WI38 (cell line): ENCODE results near the gene SHISA5.

Experiments
- H3K4me3 ChIP-seq: 2 replicates; pipeline ENCODE4 v1.5.1; 2011; ENCODE audit warnings: low read depth, mild to moderate bottlenecking, control low read depth, low read length
- CTCF ChIP-seq: IDR thresholded peaks from 2 replicates; pipeline ENCODE4 v1.5.1; 2012; ENCODE audit warnings: low read depth, mild to moderate bottlenecking, control low read depth, low read length

SHISA5 gene

DNA sequence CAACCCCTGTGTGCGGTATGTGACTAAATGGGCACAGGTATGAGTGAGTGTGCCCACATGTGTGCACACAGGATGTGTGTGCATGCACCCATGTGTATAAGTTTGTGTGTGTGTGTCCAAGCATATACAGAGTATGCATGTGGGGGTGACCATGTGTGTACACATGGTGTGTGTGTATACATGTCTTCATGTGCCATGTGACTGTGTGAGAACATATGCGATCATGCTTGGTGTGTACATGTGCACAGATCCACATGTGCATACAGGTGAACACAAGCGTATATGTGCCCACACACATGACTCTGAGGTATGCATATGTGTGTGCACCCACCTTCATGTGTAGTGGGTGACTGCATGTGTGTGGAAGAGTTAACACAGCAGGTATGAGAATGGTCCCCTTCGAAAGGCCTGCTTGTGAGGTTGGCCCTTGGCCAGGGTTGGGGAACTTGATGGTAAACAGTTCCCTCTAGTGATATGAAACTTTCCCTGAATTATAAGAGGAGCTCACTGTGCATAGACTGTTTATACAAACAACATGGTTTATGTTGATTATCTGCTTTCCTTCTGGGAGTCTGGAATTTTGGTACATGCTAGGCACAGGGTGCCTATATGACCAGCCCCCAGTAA, 42.3 kb upstream of the SHISA5 start:
- no peak overlapping the region for H3K4me3 ChIP-seq
- TF ChIP-seq CTCF: no peak

- no peak for TF ChIP-seq CTCF
- no peak overlapping the region for H3K4me3 ChIP-seq
Measured at GRCh38 chr3:48544141-48544540, 40.2 kb upstream of the SHISA5 start.

- no peak overlapping the region for H3K4me3 ChIP-seq
- TF ChIP-seq CTCF: no peak
Measured at GRCh38 chr3:48543271-48543866, 39.4 kb upstream of the SHISA5 start.

- TF ChIP-seq CTCF: no peak
- no peak overlapping the region for H3K4me3 ChIP-seq
Measured at GRCh38 chr3:48538451-48538850, 34.5 kb upstream of the SHISA5 start.

DNA sequence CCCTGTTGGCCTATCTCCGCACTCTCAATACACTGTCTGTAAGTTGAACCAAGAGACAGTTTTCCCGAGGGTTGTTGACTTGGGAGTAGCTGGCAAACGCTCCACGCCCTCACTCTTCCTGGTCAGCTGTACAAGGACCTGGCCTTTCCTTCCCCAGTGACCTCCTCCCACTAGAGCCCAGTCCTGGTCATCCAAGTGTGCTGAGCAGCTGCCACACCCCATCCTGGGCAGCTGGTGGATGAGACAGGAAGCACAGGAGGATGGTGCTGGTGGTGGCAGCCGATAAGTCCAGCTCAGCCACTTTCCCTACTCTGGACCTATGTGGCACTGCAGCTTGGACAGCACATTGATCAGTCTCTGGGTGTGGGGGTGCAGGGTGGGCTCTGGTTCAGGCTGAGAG, 32.8 kb upstream of the SHISA5 start:
- no peak for TF ChIP-seq CTCF
- H3K4me3 ChIP-seq: no peak overlapping the region

- TF ChIP-seq CTCF: no peak
Measured at GRCh38 chr3:48536116-48536515, 32.1 kb upstream of the SHISA5 start.

DNA sequence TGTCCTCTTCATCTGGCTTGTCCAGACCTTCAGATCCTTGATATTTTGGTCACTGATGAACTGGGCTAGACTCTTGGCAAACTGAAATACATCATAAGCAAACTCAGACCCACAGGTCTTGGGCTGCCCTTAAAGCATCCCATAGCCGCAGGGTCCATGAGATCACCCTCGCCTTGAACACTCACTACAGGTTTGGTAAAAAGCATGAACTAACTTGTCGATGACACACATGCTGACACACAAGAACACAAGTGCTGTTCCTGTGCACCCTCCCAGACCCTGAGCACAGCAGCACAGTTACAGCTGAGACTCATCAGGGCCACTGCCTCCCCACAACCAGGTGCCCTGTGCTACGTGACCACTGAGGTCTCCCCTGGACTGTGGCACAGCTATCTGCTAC, 31.6 kb upstream of the SHISA5 start:
- no peak overlapping the region for H3K4me3 ChIP-seq
- TF ChIP-seq CTCF: no peak

More at GRCh38 chr3:48536116-48536515, 32.1 kb upstream of the SHISA5 start:
- no peak overlapping the region for H3K4me3 ChIP-seq
